Urinary bladder (tissue), 4 donors: Measurements from ENCODE around the gene MAP1LC3B. TPM values are rescaled to one million over a fixed set of nuclear protein-coding genes. Genes with fewer than 3 reads are reported as not detected.

ENCODE experiments used
- DNase-seq: peaks from one replicate; pipeline ENCODE4 v3.0.0-alpha.2; 2015; ENCODE audit errors: extremely low spot score
- H3K27ac ChIP-seq: one replicate; pipeline ENCODE4 v1.5.1; 2013; ENCODE audit warnings: low read depth, mild to moderate bottlenecking, moderate library complexity
- H3K36me3 ChIP-seq: one replicate; pipeline ENCODE4 v1.6.1; 2013; ENCODE audit warnings: mild to moderate bottlenecking, moderate library complexity; ENCODE audit not compliant: insufficient read depth
- H3K4me1 ChIP-seq: one replicate; pipeline ENCODE4 v1.6.1; 2013; ENCODE audit warnings: mild to moderate bottlenecking, moderate library complexity; ENCODE audit not compliant: insufficient read depth
- H3K4me3 ChIP-seq: one replicate; pipeline ENCODE4 v1.5.1; 2013; ENCODE audit warnings: low read depth, low read length
- WGBS: extraction: QIAGEN DNeasy Blood & Tissue Kit; methylation state at CpG from one replicate; pipeline ENCODE4 v1.1.7; 2013; 5-methylcytosine and 5-hydroxymethylcytosine counted together
- polyA plus RNA-seq: library from polyadenylated mRNA; stranded (reverse); fragments of 200-250 nt; gene quantifications from one replicate; pipeline ENCODE4 v1.2.3, GENCODE V29; 2013
- total RNA-seq: library from RNA; depleted of rRNA; stranded (reverse); fragments of >200 nt; gene quantifications from one replicate; pipeline ENCODE4 v1.2.3, GENCODE V29; 2014
- donor health status: healthy with polysubstance abuse.
- donor health status: healthy.

The MAP1LC3B gene
- total and polyA plus RNA-seq, 2 donors: 27.3 to 68.9 TPM

DNA sequence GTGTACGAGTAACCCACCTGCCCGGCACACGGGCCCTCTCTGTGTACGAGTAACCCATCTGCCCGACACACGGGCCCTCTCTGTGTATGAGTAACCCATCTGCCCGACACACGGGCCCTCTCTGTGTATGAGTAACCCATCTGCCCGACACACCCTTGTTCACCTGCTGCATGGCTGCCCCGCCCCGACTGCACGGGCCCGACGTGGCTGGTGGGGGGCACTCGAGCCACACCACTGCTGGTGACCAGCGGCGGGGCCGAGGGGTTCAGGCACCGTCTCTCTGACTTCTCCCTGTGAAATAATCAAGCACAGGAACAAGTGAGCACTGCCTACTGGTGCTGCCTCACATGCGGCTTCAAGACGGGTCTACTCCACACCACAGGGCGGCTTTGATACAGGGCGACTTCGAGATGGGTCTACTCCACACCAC lies 22.1 kb downstream of the MAP1LC3B start:
- WGBS: 89% methylated on average over 24 of the region's 24 CpGs
- no peak overlapping the region for H3K4me3 ChIP-seq
- peaks cover 7% of the 10 kb centered on the region for H3K36me3 ChIP-seq
- H3K4me1 ChIP-seq: no peaks in the 10 kb centered on the region
- no peak overlapping the region for H3K27ac ChIP-seq
- DNase-seq: no peak

DNA sequence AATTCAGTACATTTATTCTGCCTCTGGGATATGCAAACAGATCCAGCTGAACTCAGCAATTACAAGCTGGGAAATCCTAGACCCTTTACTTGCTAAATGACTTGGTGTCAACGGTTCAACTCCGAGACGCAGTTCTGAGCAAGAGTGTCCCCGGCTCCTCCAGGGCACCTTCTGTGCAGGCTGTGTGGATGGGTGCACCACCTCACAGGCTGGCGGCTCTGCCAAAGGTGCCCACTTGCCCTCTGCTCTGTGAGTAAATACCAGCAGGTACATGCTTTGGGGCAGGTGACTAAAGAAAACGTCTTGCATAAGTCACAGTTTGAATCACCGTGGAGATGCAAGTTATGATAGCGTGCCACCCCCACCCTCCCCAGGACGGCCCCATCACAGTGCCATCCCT lies 23.3 kb downstream of the MAP1LC3B start:
- H3K4me3 ChIP-seq: no peak overlapping the region
- H3K27ac ChIP-seq: no peak overlapping the region
- peaks cover 7% of the 10 kb centered on the region for H3K36me3 ChIP-seq
- no peak for DNase-seq
- no peaks in the 10 kb centered on the region for H3K4me1 ChIP-seq
- 88% methylated on average over 9 of the region's 9 CpGs for WGBS

DNA sequence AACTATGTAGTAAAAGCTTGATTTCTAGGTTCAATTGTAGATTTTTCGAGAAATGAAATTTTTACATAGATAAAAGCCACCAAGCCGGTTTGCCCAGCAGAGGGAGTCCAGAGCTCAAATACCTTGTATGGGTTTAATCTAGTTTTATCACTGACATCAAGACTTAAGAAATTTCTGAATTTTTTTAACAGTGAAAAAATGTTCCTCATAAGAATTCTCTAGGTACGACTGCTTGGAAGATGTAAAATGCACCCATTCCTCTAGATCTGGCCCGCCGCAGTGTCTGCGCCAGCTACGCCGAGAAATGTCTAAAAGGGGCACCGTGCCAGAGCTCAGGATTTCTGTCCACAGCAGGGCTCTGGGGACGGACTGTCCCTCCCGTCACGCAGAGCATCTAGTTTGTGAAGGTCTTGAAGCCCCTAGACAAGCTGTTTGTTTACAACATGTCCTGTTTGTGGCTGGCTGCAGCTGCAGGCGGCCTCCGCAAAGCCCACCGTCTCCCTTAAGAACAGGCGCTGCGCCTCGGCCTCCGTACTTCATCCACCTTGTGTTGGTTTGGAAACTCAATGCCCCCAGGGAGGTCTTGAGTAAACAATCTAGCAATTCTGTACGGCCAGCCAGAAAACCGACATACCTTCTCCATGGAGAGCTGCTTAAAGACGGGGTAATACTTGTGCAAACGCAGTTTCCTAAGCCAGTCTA lies 24.8 kb downstream of the MAP1LC3B start:
- WGBS: 69% methylated on average over 23 of the region's 23 CpGs
- H3K4me1 ChIP-seq: no peaks in the 10 kb centered on the region
- no peak overlapping the region for H3K27ac ChIP-seq
- no peak for DNase-seq
- no peak overlapping the region for H3K4me3 ChIP-seq
- H3K36me3 ChIP-seq: peaks cover 3% of the 10 kb centered on the region

DNA sequence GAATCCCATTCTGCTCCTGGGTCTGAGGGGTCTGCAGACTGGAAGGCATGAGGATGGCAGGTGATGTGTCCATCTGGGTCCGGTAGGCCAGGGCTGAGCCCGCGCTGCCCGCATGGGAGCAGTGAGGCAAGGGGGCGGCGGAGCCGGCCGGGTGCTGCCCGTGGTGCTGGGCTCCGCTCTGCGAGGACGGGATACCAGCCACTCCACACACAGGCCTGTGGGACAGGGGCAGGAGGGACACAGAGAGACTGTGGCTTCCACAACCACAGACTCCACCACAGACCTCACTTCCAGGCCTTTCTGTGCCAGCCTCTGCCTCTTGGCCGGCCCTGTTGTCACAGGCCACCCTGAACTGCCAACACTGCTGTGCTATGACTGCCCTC lies 25.4 kb downstream of the MAP1LC3B start:
- no peak for DNase-seq
- Histone ChIP-seq H3K27ac (no peak overlapping the region), H3K4me3 (no peak overlapping the region), H3K4me1 (no peaks in the 10 kb centered on the region), H3K36me3 (no peaks in the 10 kb centered on the region)
- WGBS: 92% methylated on average over 13 of the region's 13 CpGs

DNA sequence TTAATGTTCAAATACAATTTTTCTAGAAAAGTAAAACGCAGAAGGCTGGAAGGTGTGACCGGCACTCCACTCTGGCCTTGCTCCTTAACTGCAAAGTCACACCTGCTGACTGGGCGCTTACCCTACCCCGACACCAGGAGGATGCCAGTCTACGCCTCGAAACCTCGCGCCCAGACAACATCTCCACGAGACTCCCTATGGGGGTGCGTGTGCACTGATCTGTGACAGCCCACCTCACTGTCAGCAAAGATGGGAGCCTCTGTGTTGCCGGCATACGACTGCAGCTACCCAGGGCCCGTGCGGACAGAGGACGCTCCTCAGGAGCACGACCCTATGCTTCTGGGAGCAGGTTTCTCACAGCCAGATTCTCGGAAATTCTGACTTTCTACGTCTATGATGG lies 26.1 kb downstream of the MAP1LC3B start:
- no peak for DNase-seq
- WGBS: 81% methylated on average over 18 of the region's 18 CpGs
- Histone ChIP-seq H3K4me1 (no peaks in the 10 kb centered on the region), H3K36me3 (no peaks in the 10 kb centered on the region), H3K4me3 (no peak overlapping the region), H3K27ac (no peak overlapping the region)

DNA sequence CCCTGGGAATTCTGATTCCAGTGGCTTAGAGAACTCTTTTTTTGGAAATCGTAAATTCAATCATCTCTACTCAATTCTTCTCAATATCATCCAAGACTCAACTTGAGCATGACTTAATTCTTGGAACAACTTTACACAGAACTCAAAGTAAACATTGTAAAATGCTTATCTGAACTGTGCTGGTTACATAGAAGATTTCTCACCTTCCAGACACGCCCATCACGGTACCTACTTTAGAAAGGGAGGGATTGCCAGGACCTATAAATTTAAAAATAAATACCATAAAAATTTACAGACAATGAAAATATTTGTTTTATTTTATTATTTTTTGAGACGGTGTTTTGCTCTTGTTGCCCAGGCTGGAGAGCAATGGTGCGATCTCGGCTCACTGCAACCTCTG lies 26.5 kb downstream of the MAP1LC3B start:
- WGBS: 58% methylated on average over 6 of the region's 6 CpGs
- no peak overlapping the region for H3K4me3 ChIP-seq
- no peak for DNase-seq
- H3K27ac ChIP-seq: no peak overlapping the region
- peaks cover 2% of the 10 kb centered on the region for H3K36me3 ChIP-seq
- no peaks in the 10 kb centered on the region for H3K4me1 ChIP-seq

DNA sequence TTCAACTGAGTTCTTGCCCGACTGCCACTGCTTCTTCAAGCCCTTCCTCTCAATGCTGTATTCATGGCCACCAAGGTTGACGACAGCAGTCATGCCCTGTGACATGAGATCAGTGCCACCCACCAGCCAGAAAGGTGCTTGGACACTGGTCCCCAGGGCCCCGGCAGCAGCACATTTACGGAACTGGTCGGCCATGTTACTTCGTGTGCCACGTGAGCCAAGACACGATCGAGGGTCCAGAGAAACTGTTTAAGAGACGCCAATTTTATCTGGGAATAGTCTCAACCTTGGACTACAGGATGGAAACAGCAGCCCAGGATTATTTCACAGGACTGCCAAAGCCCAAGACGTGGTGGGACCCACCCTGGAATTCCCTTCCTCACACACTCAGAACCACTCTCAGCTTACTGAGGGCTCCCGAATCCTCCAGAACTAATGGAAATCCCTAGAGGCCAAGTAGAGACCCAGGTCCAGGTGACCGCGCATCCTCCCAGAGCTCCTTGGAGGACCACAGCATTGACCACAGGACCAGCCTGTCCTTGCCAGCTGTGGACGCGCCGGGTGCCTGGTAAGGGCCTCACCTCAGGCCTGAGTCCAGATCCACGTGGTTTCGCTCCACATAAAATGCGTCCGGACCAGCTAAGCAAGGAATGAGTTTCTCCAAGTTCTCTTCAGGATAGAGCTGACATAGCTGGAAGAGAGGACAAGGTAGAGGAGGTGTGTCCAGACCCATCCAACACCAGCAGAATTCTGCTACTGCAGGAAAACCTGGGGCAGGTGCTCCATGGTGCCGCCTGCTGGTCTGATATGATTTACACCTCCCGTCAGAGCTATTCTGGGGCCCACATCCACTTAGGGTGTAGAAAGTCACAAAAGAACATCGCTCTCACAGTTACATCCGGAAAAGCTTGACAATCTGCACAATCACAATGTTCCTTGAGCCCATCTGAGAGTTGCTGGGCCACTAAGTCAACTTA lies 28.2 kb downstream of the MAP1LC3B start:
- H3K4me3 ChIP-seq: no peak overlapping the region
- H3K4me1 ChIP-seq: no peaks in the 10 kb centered on the region
- no peak overlapping the region for H3K27ac ChIP-seq
- DNase-seq: no peak
- WGBS: 90% methylated on average over 25 of the region's 25 CpGs
- H3K36me3 ChIP-seq: peaks cover 2% of the 10 kb centered on the region

DNA sequence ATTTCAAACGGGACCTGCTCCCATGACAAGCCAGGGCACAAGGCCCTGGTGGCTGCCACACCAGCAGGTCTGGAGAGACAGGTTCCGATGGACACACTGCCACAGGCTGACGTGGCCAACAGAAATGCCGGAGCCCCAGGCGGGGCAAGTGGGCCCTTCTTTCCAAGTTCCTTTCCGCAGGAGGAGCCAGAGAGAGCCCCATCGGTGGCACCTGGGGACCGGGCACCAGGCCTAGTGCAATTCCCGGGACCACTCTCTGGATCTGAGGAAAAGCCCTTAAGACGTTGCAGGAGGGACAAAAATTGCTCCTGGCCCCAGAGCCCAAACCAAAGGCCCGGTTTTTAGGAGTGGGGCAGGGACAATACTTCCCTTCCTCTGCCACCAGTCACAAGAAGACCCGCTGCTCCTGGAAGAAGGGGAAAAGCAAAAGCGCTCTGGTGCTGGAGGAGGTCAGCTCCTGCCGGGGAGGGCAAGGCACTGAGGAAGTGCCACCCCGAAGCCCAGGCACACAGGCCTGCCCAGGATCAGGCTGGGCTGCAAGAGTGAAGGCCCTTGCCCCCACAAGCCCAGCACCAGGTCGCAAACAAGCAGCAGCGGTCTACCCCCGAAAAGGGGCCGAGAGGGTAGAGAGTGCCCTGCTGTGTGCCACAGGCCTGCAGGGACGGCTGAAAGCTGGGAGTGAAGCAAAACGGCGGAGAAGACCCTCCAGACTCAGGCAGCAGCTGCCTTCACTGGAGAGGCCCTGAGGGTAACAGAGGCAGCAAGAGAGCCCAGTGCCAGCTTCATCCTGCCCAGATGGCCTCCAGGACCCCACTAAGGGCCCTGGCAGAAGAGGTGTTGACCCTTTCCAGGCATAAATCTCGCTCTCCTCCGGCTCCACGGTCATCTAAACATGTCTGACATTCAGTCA lies 29.1 kb downstream of the MAP1LC3B start:
- Histone ChIP-seq H3K4me3 (no peak overlapping the region), H3K36me3 (peaks cover 2% of the 10 kb centered on the region), H3K4me1 (no peaks in the 10 kb centered on the region), H3K27ac (no peak overlapping the region)
- 94% methylated on average over 25 of the region's 25 CpGs for WGBS
- DNase-seq: no peak

DNA sequence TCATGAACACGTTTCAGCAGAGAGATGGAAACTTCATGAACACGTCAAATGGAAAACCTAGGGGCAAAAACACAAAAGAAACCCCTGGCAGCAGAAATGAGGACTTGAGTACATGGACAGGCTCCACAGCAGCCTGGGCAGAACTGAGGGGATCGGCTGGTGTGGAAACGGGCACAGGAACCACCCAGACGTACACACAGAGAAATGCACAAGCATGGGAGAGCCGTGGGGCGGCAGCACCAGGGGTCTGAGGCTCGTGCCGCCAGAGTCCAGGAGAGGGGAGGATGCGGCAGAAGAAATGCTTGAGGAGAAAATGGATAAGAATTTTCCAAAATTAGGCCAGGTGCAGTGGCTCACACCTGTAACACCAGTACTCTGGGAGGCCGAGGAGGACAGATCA lies 30.0 kb downstream of the MAP1LC3B start:
- Histone ChIP-seq H3K4me1 (no peaks in the 10 kb centered on the region), H3K4me3 (no peak overlapping the region), H3K27ac (no peak overlapping the region), H3K36me3 (peaks cover 2% of the 10 kb centered on the region)
- DNase-seq: no peak
- 96% methylated on average over 11 of the region's 11 CpGs for WGBS

DNA sequence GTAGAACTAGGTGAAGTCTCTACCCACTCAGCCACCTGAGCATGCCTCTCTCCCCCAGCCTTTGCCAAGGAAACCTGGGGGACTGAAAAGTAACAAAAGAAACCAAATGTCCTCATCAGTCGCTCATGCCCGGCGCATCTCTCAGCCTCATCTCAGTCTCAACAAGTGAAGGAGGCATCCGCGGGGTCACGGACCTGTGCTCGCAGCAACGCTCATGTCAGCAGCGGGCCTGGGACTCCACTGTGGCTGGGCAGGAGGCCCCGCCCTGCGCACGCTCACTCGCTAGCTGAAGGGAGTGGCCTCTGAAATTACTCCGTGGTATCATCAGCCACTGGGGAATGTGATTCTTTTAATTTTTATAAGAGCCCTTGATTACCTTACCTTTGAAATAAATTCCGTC lies 31.3 kb downstream of the MAP1LC3B start:
- Histone ChIP-seq H3K4me1 (no peaks in the 10 kb centered on the region), H3K4me3 (no peak overlapping the region), H3K36me3 (peaks cover 2% of the 10 kb centered on the region), H3K27ac (no peak overlapping the region)
- no peak for DNase-seq
- 95% methylated on average over 15 of the region's 15 CpGs for WGBS

DNA sequence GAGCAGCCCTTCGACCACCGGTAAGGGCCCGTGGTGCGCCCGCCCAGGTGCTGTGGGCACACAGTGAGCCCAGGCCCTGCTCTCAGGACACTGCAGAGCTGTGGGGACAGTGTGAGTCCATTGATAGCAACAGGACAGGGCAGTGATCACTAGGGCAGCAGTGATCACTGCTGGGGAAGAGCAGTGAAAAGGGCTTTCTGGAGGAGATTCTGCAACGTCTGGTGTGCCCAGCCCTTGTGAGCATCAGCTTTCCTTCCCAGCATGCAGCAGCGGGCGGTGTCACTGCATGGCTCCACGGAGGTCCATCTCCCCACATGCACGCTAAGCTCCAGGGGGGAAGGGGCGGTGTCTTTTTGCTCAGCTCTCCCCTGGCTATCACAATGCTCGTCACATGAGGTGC lies 32.1 kb downstream of the MAP1LC3B start:
- no peak for DNase-seq
- Histone ChIP-seq H3K4me3 (no peak overlapping the region), H3K27ac (no peak overlapping the region), H3K4me1 (no peaks in the 10 kb centered on the region), H3K36me3 (peaks cover 2% of the 10 kb centered on the region)
- 79% methylated on average over 12 of the region's 12 CpGs for WGBS

DNA sequence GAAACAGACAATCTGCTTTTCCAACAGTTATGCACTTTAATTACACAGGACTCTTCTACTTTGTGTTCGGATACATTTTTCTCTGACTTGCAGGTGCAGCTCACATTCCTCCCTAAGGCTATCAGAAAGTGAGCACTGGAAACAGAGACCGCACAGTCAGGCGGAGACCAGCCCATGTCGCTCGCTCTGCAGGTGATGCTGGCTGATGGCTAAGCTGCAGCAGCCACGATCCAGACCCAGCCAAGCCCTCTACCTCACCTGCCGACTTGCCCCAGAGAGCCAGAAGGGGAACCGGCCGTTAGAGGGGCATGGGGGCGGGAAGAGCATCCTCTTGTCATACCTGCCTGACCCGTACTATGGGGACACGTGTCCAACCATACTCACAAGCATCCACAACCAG lies 33.8 kb downstream of the MAP1LC3B start:
- DNase-seq: no peak

DNA sequence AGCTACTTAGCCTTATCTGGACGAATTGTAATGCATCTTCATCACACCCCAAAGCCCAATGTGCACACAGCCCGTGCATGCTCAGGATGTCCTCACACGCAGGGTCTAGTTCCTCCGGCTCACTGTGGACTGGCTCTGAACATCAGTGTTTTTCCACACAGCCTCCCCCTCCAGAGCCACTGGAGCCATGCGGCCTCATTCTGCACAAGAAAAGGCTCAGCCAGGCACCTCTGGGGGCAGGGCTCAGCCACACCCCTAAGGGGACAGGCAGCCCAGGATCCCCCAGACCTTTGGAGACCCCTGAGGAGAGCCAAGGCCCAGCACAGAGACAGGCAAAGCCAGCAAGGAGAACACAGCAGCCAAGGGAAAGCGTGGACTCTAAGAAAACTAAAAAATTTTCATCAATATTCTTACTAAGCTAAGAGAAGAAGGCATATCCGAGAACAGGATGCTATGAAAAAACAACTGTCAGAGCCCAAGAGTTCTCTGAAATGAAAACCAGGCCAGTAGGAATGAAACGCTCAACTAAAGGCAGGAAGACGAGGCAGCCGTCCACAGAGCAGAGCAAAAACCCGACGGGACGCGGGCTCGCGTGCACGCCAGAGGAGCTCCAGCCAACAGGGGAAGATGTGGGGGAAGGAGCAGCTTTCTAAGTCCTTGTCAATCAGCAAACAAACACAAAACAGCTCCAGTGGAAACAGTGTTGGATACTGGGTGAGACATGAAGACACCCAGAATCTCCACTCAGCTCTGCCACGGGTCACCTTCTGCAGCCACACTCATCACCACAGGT lies 34.5 kb downstream of the MAP1LC3B start:
- no peak overlapping the region for H3K27ac ChIP-seq
- peaks cover 2% of the 10 kb centered on the region for H3K36me3 ChIP-seq
- DNase-seq: no peak
- WGBS: 80% methylated on average over 18 of the region's 18 CpGs
- no peak overlapping the region for H3K4me3 ChIP-seq
- no peaks in the 10 kb centered on the region for H3K4me1 ChIP-seq

More for the DNA sequence above, 33.8 kb downstream of the MAP1LC3B start:
- Histone ChIP-seq H3K4me1 (no peaks in the 10 kb centered on the region), H3K27ac (no peak overlapping the region), H3K4me3 (no peak overlapping the region), H3K36me3 (peaks cover 2% of the 10 kb centered on the region)
- WGBS: 91% methylated on average over 12 of the region's 12 CpGs
